WTC11 (cell line): ENCODE data around the gene TNFRSF1B. TPM values are rescaled to one million over a fixed set of nuclear protein-coding genes. Genes with fewer than 3 reads are reported as not detected.

Source experiments
- ATAC-seq: fragments of 200-7000 bp; cut with Tn5 transposase; 2 replicates; pipeline ENCODE4 v1.10.0; 2021; ENCODE audit warnings: mild to moderate bottlenecking, moderate library complexity
- CTCF ChIA-PET: fragments of 300-600 bp; sonication (Branson Sonifier 250); formaldehyde crosslinking; loops from one replicate; lab custom pipeline; 2021; ENCODE audit warnings: antibody characterized with exemption; lab: Charles Lee
- POLR2A ChIA-PET: fragments of 350-600 bp; sonication (Branson Sonifier 250); formaldehyde crosslinking; loops from one replicate; lab custom pipeline; 2021; ENCODE audit warnings: antibody characterized with exemption; lab: Charles Lee
- DNase-seq: peaks from one replicate; pipeline ENCODE4 v3.0.0; 2021; ENCODE audit warnings: low spot score
- H3K27ac Mint-ChIP-seq: 2 replicates; pipeline ENCODE4 v1.8.0; 2021; ENCODE audit warnings: mixed read lengths
- H3K27me3 Mint-ChIP-seq: 2 replicates; pipeline ENCODE4 v1.8.0; 2021; ENCODE audit warnings: low read depth, mild to moderate bottlenecking, moderate library complexity, mixed read lengths
- H3K36me3 Mint-ChIP-seq: 2 replicates; pipeline ENCODE4 v1.8.0; 2021; ENCODE audit warnings: mixed read lengths
- H3K4me1 Mint-ChIP-seq: 2 replicates; pipeline ENCODE4 v1.8.0; 2022; ENCODE audit warnings: mixed read lengths
- H3K4me3 Mint-ChIP-seq: 2 replicates; pipeline ENCODE4 v1.8.0; 2021; ENCODE audit warnings: mild to moderate bottlenecking, moderate library complexity, mixed read lengths
- H3K9me3 Mint-ChIP-seq: 2 replicates; pipeline ENCODE4 v1.8.0; 2021; ENCODE audit warnings: mixed read lengths
- AR ChIP-seq: fragments of 250-450 bp; sonication (Bioruptor Pico); IDR thresholded peaks from 2 replicates; pipeline ENCODE4 v1.9.0; 2021; ENCODE audit warnings: mild to moderate bottlenecking
- ATF3 ChIP-seq: sonication (generic); formaldehyde crosslinking; conservative IDR thresholded peaks from 2 replicates; pipeline ENCODE4 v1.8.1; 2022; ENCODE audit warnings: mild to moderate bottlenecking, missing genetic modification reagents
- E2F5 ChIP-seq: sonication (generic); formaldehyde crosslinking; IDR thresholded peaks from 2 replicates; pipeline ENCODE4 v1.8.1; 2022; ENCODE audit warnings: mild to moderate bottlenecking, moderate library complexity, missing genetic modification reagents
- ELF4 ChIP-seq: sonication (generic); formaldehyde crosslinking; IDR thresholded peaks from 2 replicates; pipeline ENCODE4 v1.8.1; 2022; ENCODE audit warnings: low read depth, mild to moderate bottlenecking, moderate library complexity, missing genetic modification reagents
- MAX ChIP-seq: sonication (generic); formaldehyde crosslinking; IDR thresholded peaks from 2 replicates; pipeline ENCODE4 v1.8.0; 2022; ENCODE audit warnings: mild to moderate bottlenecking, missing genetic modification reagents
- MLX ChIP-seq: sonication (generic); formaldehyde crosslinking; IDR thresholded peaks from 2 replicates; pipeline ENCODE4 v1.8.1; 2023; ENCODE audit warnings: mild to moderate bottlenecking, missing genetic modification reagents, moderate library complexity
- MYBL2 ChIP-seq: sonication (generic); formaldehyde crosslinking; IDR thresholded peaks from 2 replicates; pipeline ENCODE4 v1.8.1; 2023; ENCODE audit warnings: mild to moderate bottlenecking, moderate library complexity, missing genetic modification reagents
- NFATC4 ChIP-seq: fragments of 250-450 bp; sonication (Bioruptor Pico); IDR thresholded peaks from 2 replicates; pipeline ENCODE4 v1.9.0; 2021; ENCODE audit warnings: mild to moderate bottlenecking
- RELA ChIP-seq: sonication (generic); formaldehyde crosslinking; IDR thresholded peaks from 2 replicates; pipeline ENCODE4 v1.8.1; 2022; ENCODE audit warnings: missing genetic modification reagents, mild to moderate bottlenecking, borderline replicate concordance
- TCF7 ChIP-seq: sonication (generic); formaldehyde crosslinking; IDR thresholded peaks from 2 replicates; pipeline ENCODE4 v1.8.0; 2022; ENCODE audit warnings: mild to moderate bottlenecking, low read depth, missing genetic modification reagents, moderate library complexity
- TEAD1 ChIP-seq: sonication (generic); formaldehyde crosslinking; IDR thresholded peaks from 2 replicates; pipeline ENCODE4 v1.8.0; 2022; ENCODE audit warnings: mild to moderate bottlenecking, missing genetic modification reagents
- USF2 ChIP-seq: sonication (generic); formaldehyde crosslinking; IDR thresholded peaks from 2 replicates; pipeline ENCODE4 v1.8.1; 2023; ENCODE audit warnings: mild to moderate bottlenecking, missing genetic modification reagents, moderate library complexity
- ZNF425 ChIP-seq: fragments of 250-450 bp; sonication (Bioruptor Pico); conservative IDR thresholded peaks from 2 replicates; pipeline ENCODE4 v1.9.0; 2021; ENCODE audit warnings: mild to moderate bottlenecking
- total RNA-seq: library from RNA; stranded (reverse); gene quantifications from 3 replicates; pipeline ENCODE4 v1.2.3, GENCODE V29; 2021

TNFRSF1B gene
- total RNA-seq, 1 experiment from 2014 or later = 2.7 TPM

- Mint-ChIP-seq H3K27ac (no peak overlapping the region), H3K36me3 (no peaks in the 10 kb centered on the region)
Observed at GRCh38 chr1:12195416-12195815, 28.6 kb downstream of the TNFRSF1B start.

GRCh38 chr1:12196641-12197482 lies 30.1 kb downstream of the TNFRSF1B start:
- DNase-seq (peak; percentile 64), ATAC-seq (peak; percentile 74)
- H3K27me3 Mint-ChIP-seq = no peaks in the 10 kb centered on the region
- POLR2A ChIA-PET = interaction anchor here (0.6 to 1.2 kb wide), 2 partner anchors 19 to 23 kb away, joined by 3 to 5 read pairs; no protein-coding TSS in a partner anchor
- H3K4me1 Mint-ChIP-seq = peaks cover 13% of the 10 kb centered on the region
- H3K9me3 Mint-ChIP-seq = no peaks in the 10 kb centered on the region
- no peak overlapping the region for H3K4me3 Mint-ChIP-seq
- no peaks in the 10 kb centered on the region for H3K36me3 Mint-ChIP-seq
- H3K27ac Mint-ChIP-seq = no peak overlapping the region
- CTCF ChIA-PET = interaction anchor here (0.6 to 17.1 kb wide), 41 partner anchors 8 to 236 kb away, joined by 3 to 325 read pairs (median 5); partner anchors contain the start of gene TNFRSF1B
- TF ChIP-seq MAX (CRISPR knock-in tag) (no peak), ATF3 (CRISPR knock-in tag) (no peak), E2F5 (CRISPR knock-in tag) (no peak), TEAD1 (no peak), ZNF425 (CRISPR knock-in tag) (no peak), MYBL2 (CRISPR knock-in tag) (no peak), NFATC4 (CRISPR knock-in tag) (no peak), USF2 (CRISPR knock-in tag) (no peak)

More at GRCh38 chr1:12195416-12195815, 28.6 kb downstream of the TNFRSF1B start:
- no peak for ATAC-seq
- Mint-ChIP-seq H3K4me3 (no peak overlapping the region), H3K4me1 (peaks cover 13% of the 10 kb centered on the region), H3K9me3 (no peaks in the 10 kb centered on the region), H3K27me3 (no peaks in the 10 kb centered on the region)
- TF ChIP-seq AR (CRISPR knock-in tag) (no peak), MLX (CRISPR knock-in tag) (no peak), USF2 (CRISPR knock-in tag) (peak; percentile 36; the same call in 1 of the 2 replicates), ELF4 (no peak), TCF7 (CRISPR knock-in tag) (no peak), RELA (CRISPR knock-in tag) (no peak)
- ChIA-PET CTCF (interaction anchor here (1.0 to 17.1 kb wide), 4 partner anchors 30 to 81 kb away, joined by 3 to 325 read pairs (median 18); partner anchors contain the start of gene TNFRSF1B), POLR2A (no interaction called here)
- no peak for DNase-seq
